Astrocyte (in vitro differentiated cells and primary cell): ENCODE results near the gene PRPS1. TPM values are rescaled to one million over a fixed set of nuclear protein-coding genes. Genes with fewer than 3 reads are reported as not detected.

Experiments
- DNase-seq: peaks from one replicate; pipeline ENCODE4 v3.0.0-alpha.2; 2010; ENCODE audit warnings: low read depth
- FAIRE-seq: peaks from 2 replicates; lab custom pipeline; 2011; peaks lifted over from hg19 to GRCh38; lab: Jason Lieb, UNC
- H2AFZ ChIP-seq: 2 replicates; pipeline ENCODE4 v1.6.0; 2012; ENCODE audit warnings: low read depth, low read length, inconsistent platforms
- H3K27ac ChIP-seq: 2 replicates; pipeline ENCODE4 v1.5.1; 2011; ENCODE audit warnings: low read depth, low read length, inconsistent platforms
- H3K27me3 ChIP-seq: 2 replicates; pipeline ENCODE4 v1.6.0; 2011; ENCODE audit warnings: low read length, inconsistent platforms; ENCODE audit not compliant: insufficient read depth
- H3K36me3 ChIP-seq: 2 replicates; pipeline ENCODE4 v1.5.1; 2011; ENCODE audit warnings: low read length, inconsistent platforms; ENCODE audit not compliant: insufficient read depth
- H3K4me1 ChIP-seq: 2 replicates; pipeline ENCODE4 v1.5.1; 2011; ENCODE audit warnings: low read length, inconsistent platforms; ENCODE audit not compliant: insufficient read depth
- H3K4me2 ChIP-seq: 2 replicates; pipeline ENCODE4 v1.6.0; 2012; ENCODE audit warnings: low read length, inconsistent platforms
- H3K4me3 ChIP-seq: 2 replicates; pipeline ENCODE4 v1.5.1; 2011; ENCODE audit warnings: low read depth, mild to moderate bottlenecking, low read length, inconsistent platforms; ENCODE audit not compliant: insufficient read depth
- H3K79me2 ChIP-seq: 2 replicates; pipeline ENCODE4 v1.6.0; 2012; ENCODE audit warnings: mild to moderate bottlenecking, low read length, inconsistent platforms; ENCODE audit not compliant: insufficient read depth
- H3K9ac ChIP-seq: 2 replicates; pipeline ENCODE4 v1.6.0; 2012; ENCODE audit warnings: mild to moderate bottlenecking, low read length, inconsistent platforms
- H3K9me3 ChIP-seq: 2 replicates; pipeline ENCODE4 v1.5.1; 2012; ENCODE audit warnings: low read depth, mild to moderate bottlenecking, low read length, inconsistent platforms; ENCODE audit not compliant: insufficient read depth
- H4K20me1 ChIP-seq: 2 replicates; pipeline ENCODE4 v1.6.0; 2012; ENCODE audit warnings: low read length, inconsistent platforms; ENCODE audit not compliant: insufficient read depth
- H3K27ac Mint-ChIP-seq: one replicate; pipeline ENCODE4 v1.8.0; 2021; ENCODE audit warnings: mild to moderate bottlenecking, mixed read lengths; ENCODE audit not compliant: unreplicated experiment
- H3K27me3 Mint-ChIP-seq: one replicate; pipeline ENCODE4 v1.8.0; 2021; ENCODE audit warnings: low read depth, mixed read lengths; ENCODE audit not compliant: unreplicated experiment
- H3K36me3 Mint-ChIP-seq: one replicate; pipeline ENCODE4 v1.8.0; 2021; ENCODE audit warnings: low read depth, mixed read lengths; ENCODE audit not compliant: unreplicated experiment
- H3K4me1 Mint-ChIP-seq: one replicate; pipeline ENCODE4 v1.8.0; 2021; ENCODE audit warnings: low read depth, mixed read lengths; ENCODE audit not compliant: unreplicated experiment
- H3K4me3 Mint-ChIP-seq: one replicate; pipeline ENCODE4 v1.8.0; 2021; ENCODE audit warnings: mild to moderate bottlenecking, moderate library complexity, mixed read lengths; ENCODE audit not compliant: unreplicated experiment
- H3K9me3 Mint-ChIP-seq: one replicate; pipeline ENCODE4 v1.8.0; 2021; ENCODE audit warnings: mild to moderate bottlenecking, mixed read lengths; ENCODE audit not compliant: unreplicated experiment
- CTCF ChIP-seq: IDR thresholded peaks from 2 replicates; pipeline ENCODE4 v1.5.1; 2011; ENCODE audit warnings: low read depth, mild to moderate bottlenecking, inconsistent platforms, low read length, moderate library complexity; ENCODE audit not compliant: insufficient read depth
- EZH2 ChIP-seq: IDR thresholded peaks from 2 replicates; pipeline ENCODE4 v1.6.1; 2012; ENCODE audit warnings: mild to moderate bottlenecking, low read length, inconsistent platforms; ENCODE audit not compliant: insufficient read depth
- total RNA-seq: library from RNA; stranded (reverse); gene quantifications from 2 replicates; pipeline ENCODE4 v1.2.1, GENCODE V29; 2021

PRPS1 gene
- total RNA-seq, 1 donor from 2014 or later = 161 TPM

- DNase-seq (no peak), FAIRE-seq (no peak)
- H2AFZ ChIP-seq = no peak overlapping the region
- no peaks in the 10 kb centered on the region for H4K20me1 ChIP-seq
- H3K36me3 Mint-ChIP-seq = no peaks in the 10 kb centered on the region
- H3K4me1 ChIP-seq = peaks cover 8% of the 10 kb centered on the region
- no peak overlapping the region for H3K4me3 ChIP-seq
- H3K27me3 Mint-ChIP-seq = no peaks in the 10 kb centered on the region
- no peaks in the 10 kb centered on the region for H3K9me3 ChIP-seq
- H3K4me2 ChIP-seq = no peak overlapping the region
- no peak overlapping the region for H3K27ac Mint-ChIP-seq
- no peaks in the 10 kb centered on the region for H3K79me2 ChIP-seq
- no peak overlapping the region for H3K9ac ChIP-seq
- H3K27ac ChIP-seq = no peak overlapping the region
- H3K4me3 Mint-ChIP-seq = no peak overlapping the region
- H3K36me3 ChIP-seq = no peaks in the 10 kb centered on the region
- H3K27me3 ChIP-seq = no peaks in the 10 kb centered on the region
- no peaks in the 10 kb centered on the region for H3K9me3 Mint-ChIP-seq
- H3K4me1 Mint-ChIP-seq = peaks cover 6% of the 10 kb centered on the region
- TF ChIP-seq CTCF (no peak), EZH2 (no peak)
Measured at GRCh38 chrX:107682256-107682655, 53.9 kb downstream of the PRPS1 start.

GRCh38 chrX:107683124-107683895 is 55.0 kb downstream of the PRPS1 start:
- Histone ChIP-seq H3K27ac (no peak overlapping the region), H3K4me2 (no peak overlapping the region), H2AFZ (no peak overlapping the region), H3K36me3 (no peaks in the 10 kb centered on the region), H3K27me3 (no peaks in the 10 kb centered on the region), H3K9me3 (no peaks in the 10 kb centered on the region), H4K20me1 (no peaks in the 10 kb centered on the region), H3K4me1 (peaks cover 6% of the 10 kb centered on the region), H3K9ac (no peak overlapping the region), H3K79me2 (no peaks in the 10 kb centered on the region), H3K4me3 (no peak overlapping the region)
- Mint-ChIP-seq H3K9me3 (no peaks in the 10 kb centered on the region), H3K4me1 (peaks cover 6% of the 10 kb centered on the region), H3K27ac (no peak overlapping the region), H3K36me3 (no peaks in the 10 kb centered on the region), H3K27me3 (no peaks in the 10 kb centered on the region), H3K4me3 (no peak overlapping the region)
- FAIRE-seq (no peak), DNase-seq (no peak)
- TF ChIP-seq CTCF (no peak), EZH2 (no peak)

GRCh38 chrX:107683931-107684330 is 55.6 kb downstream of the PRPS1 start:
- no peak for DNase-seq
- Histone ChIP-seq H3K9me3 (no peaks in the 10 kb centered on the region), H3K4me2 (no peak overlapping the region), H3K27me3 (no peaks in the 10 kb centered on the region), H3K4me1 (peaks cover 5% of the 10 kb centered on the region), H3K9ac (no peak overlapping the region), H3K27ac (no peak overlapping the region), H2AFZ (no peak overlapping the region), H4K20me1 (no peaks in the 10 kb centered on the region), H3K36me3 (no peaks in the 10 kb centered on the region), H3K79me2 (no peaks in the 10 kb centered on the region), H3K4me3 (no peak overlapping the region)
- Mint-ChIP-seq H3K4me3 (no peak overlapping the region), H3K27me3 (no peaks in the 10 kb centered on the region), H3K27ac (no peak overlapping the region), H3K4me1 (peaks cover 6% of the 10 kb centered on the region), H3K9me3 (no peaks in the 10 kb centered on the region), H3K36me3 (no peaks in the 10 kb centered on the region)
- TF ChIP-seq CTCF = no peak
- TF ChIP-seq EZH2 = no peak
- no peak for FAIRE-seq
